Keratinocyte (primary cell): ENCODE measurements around the gene PAQR7. TPM values are rescaled to one million over a fixed set of nuclear protein-coding genes. Genes with fewer than 3 reads are reported as not detected.

Experiments used
- DNase-seq: peaks from one replicate; pipeline ENCODE4 v3.0.0-alpha.2; 2011; ENCODE audit warnings: low read depth, missing footprints, low spot score
- FAIRE-seq: peaks from 2 replicates; lab custom pipeline; 2011; peaks lifted over from hg19 to GRCh38; lab: Jason Lieb, UNC
- H2AFZ ChIP-seq: 2 replicates; pipeline ENCODE4 v1.6.0; 2012; ENCODE audit warnings: low read length, control low read depth, inconsistent platforms; ENCODE audit not compliant: control insufficient read depth
- H3K27ac ChIP-seq: 2 replicates; pipeline ENCODE4 v1.5.1; 2011; ENCODE audit warnings: low read length; ENCODE audit not compliant: control insufficient read depth, insufficient read depth
- H3K27me3 ChIP-seq: 3 replicates; pipeline ENCODE4 v1.6.0; 2011; ENCODE audit warnings: low read length; ENCODE audit not compliant: control insufficient read depth, insufficient read depth; ENCODE audit errors: extremely low read depth
- H3K36me3 ChIP-seq, 2 experiments: 2 replicates in 1 of 2; 3 replicates in 1 of 2; pipeline ENCODE4 v1.5.1; 2011; ENCODE audit warnings: low read length in 2 of 2, mild to moderate bottlenecking in 1 of 2; ENCODE audit not compliant: control insufficient read depth in 2 of 2, insufficient read depth in 2 of 2; ENCODE audit errors: extremely low read depth in 1 of 2
- H3K4me1 ChIP-seq: 3 replicates; pipeline ENCODE4 v1.5.1; 2011; ENCODE audit warnings: low read length; ENCODE audit not compliant: control insufficient read depth, insufficient read depth; ENCODE audit errors: extremely low read depth
- H3K4me2 ChIP-seq: 3 replicates; pipeline ENCODE4 v1.6.0; 2011; ENCODE audit warnings: low read depth, low read length; ENCODE audit not compliant: control insufficient read depth, insufficient read depth; ENCODE audit errors: extremely low read depth
- H3K4me3 ChIP-seq, 3 experiments: fragments of 200-600 bp in 1 of 3; sonication (generic) in 1 of 3; 2 replicates in 2 of 3; 3 replicates in 1 of 3; pipeline ENCODE4 v1.5.1; 2011 to 2016; ENCODE audit warnings: low read length in 3 of 3, mild to moderate bottlenecking in 3 of 3, control low read depth in 2 of 3, inconsistent platforms in 1 of 3, low read depth in 1 of 3, mixed read lengths in 1 of 3, mixed run types in 1 of 3, moderate library complexity in 1 of 3; ENCODE audit not compliant: control insufficient read depth in 2 of 3, insufficient read depth in 2 of 3; ENCODE audit errors: extremely low read depth in 1 of 3
- H3K79me2 ChIP-seq: 2 replicates; pipeline ENCODE4 v1.6.0; 2012; ENCODE audit warnings: low read length; ENCODE audit not compliant: control insufficient read depth, insufficient read depth
- H3K9ac ChIP-seq: 3 replicates; pipeline ENCODE4 v1.6.0; 2011; ENCODE audit warnings: low read length; ENCODE audit not compliant: control insufficient read depth, insufficient read depth; ENCODE audit errors: extremely low read depth
- H3K9me1 ChIP-seq: 3 replicates; pipeline ENCODE4 v1.6.0; 2011; ENCODE audit warnings: low read length; ENCODE audit not compliant: control insufficient read depth, insufficient read depth; ENCODE audit errors: extremely low read depth
- H3K9me3 ChIP-seq: 2 replicates; pipeline ENCODE4 v1.5.1; 2012; ENCODE audit warnings: low read depth, low read length; ENCODE audit not compliant: control insufficient read depth
- H4K20me1 ChIP-seq: 3 replicates; pipeline ENCODE4 v1.6.0; 2011; ENCODE audit warnings: low read length; ENCODE audit not compliant: control insufficient read depth, insufficient read depth; ENCODE audit errors: extremely low read depth
- EZH2 ChIP-seq: IDR thresholded peaks from one replicate; pipeline ENCODE4 v1.6.1; 2012; ENCODE audit warnings: inconsistent platforms, mild to moderate bottlenecking, low read length, moderate library complexity
- dilution Hi-C: fragments of 300-500 bp; cut with MboI; formaldehyde crosslinking; loops from one replicate; pipeline ENCODE4 v1.7.0; 2020; ENCODE audit warnings: low sequenced_read_pairs; ENCODE audit not compliant: extremely low pct_ligation_motif_present
- polyA plus RNA-seq, 5 experiments: library from polyadenylated mRNA; depleted of rRNA in 3 of 5; stranded (reverse) in 3 of 5; stranded (forward) in 1 of 5; unstranded in 1 of 5; fragments of >200 nt; gene quantifications; 1 replicate in 1 of 5; 2 replicates in 3 of 5; 3 replicates in 1 of 5; pipeline versions ENCODE4 v1.2.1 to v1.2.3, GENCODE V29; 2011 to 2012; ENCODE audit warnings: missing spikeins in 2 of 5, low read depth in 1 of 5, low replicate concordance in 1 of 5
- TF ChIP-seq, protein P1 (sequence below), 3 experiments: IDR thresholded peaks in 1 of 3; conservative IDR thresholded peaks in 1 of 3; optimal IDR thresholded peaks in 1 of 3; 2 replicates in 2 of 3; 3 replicates in 1 of 3; pipeline versions ENCODE3 to v1.5.1; 2011; ENCODE audit warnings: low read length in 3 of 3, mild to moderate bottlenecking in 3 of 3, moderate library complexity in 2 of 3, control low read depth in 1 of 3, inconsistent platforms in 1 of 3; ENCODE audit not compliant: insufficient read depth in 2 of 3; ENCODE audit errors: extremely low read depth in 1 of 3

Gene PAQR7
- polyA plus RNA-seq, 1 donor (not counting 4 experiments of a cell fraction or from before 2014, with no cell fraction given), result 14.5 TPM

GRCh38 chr1:25918615-25919014 lies 43.1 kb upstream of the PAQR7 start:
- no peak for FAIRE-seq
- Histone ChIP-seq H3K9me3 (no peaks in the 10 kb centered on the region), H3K9me1 (no peaks in the 10 kb centered on the region), H3K27ac (no peak overlapping the region), H3K27me3 (no peaks in the 10 kb centered on the region), H3K36me3 (no peaks in the 10 kb centered on the region), H4K20me1 (no peaks in the 10 kb centered on the region), H3K79me2 (no peaks in the 10 kb centered on the region), H3K4me2 (no peak overlapping the region), H3K4me3 (no peak overlapping the region), H2AFZ (no peak overlapping the region), H3K9ac (no peak overlapping the region), H3K4me1 (peaks cover 14% of the 10 kb centered on the region)
- dilution Hi-C loops, result no loop called here
- TF ChIP-seq, protein P1, sequence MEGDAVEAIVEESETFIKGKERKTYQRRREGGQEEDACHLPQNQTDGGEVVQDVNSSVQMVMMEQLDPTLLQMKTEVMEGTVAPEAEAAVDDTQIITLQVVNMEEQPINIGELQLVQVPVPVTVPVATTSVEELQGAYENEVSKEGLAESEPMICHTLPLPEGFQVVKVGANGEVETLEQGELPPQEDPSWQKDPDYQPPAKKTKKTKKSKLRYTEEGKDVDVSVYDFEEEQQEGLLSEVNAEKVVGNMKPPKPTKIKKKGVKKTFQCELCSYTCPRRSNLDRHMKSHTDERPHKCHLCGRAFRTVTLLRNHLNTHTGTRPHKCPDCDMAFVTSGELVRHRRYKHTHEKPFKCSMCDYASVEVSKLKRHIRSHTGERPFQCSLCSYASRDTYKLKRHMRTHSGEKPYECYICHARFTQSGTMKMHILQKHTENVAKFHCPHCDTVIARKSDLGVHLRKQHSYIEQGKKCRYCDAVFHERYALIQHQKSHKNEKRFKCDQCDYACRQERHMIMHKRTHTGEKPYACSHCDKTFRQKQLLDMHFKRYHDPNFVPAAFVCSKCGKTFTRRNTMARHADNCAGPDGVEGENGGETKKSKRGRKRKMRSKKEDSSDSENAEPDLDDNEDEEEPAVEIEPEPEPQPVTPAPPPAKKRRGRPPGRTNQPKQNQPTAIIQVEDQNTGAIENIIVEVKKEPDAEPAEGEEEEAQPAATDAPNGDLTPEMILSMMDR (optimal IDR thresholded peaks at IDR 0.05 in 1 of 3, IDR thresholded peaks at IDR 0.05 in 1 of 3, conservative IDR thresholded peaks at IDR 0.05 in 1 of 3; ENCODE audit: extremely low read depth in 1 of 3, insufficient read depth in 2 of 3, low read length in 3 of 3), result no peak
- TF ChIP-seq EZH2, result no peak
- DNase-seq, result no peak

DNA sequence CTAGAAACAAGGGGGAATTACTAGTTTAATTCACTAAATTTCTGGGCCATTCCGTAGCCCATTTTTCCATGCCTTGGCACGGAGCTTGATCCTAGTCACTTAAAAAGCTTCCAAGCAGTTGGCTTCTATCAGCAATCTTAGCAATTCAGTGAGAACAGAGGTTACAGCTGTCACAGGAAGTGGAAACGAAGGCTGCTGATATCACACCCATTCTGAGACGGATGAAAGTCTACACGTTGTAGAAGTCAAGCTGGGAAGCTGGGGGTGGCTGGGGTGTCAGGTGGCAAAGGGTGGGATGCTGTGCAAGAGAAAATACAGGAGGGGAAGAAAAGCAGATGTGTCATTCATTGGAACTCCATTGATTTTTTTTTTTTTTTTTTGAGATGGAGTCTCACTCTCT lies 42.5 kb upstream of the PAQR7 start:
- DNase-seq (no peak), FAIRE-seq (no peak)
- Histone ChIP-seq H3K79me2 (no peaks in the 10 kb centered on the region), H3K4me1 (peaks cover 8% of the 10 kb centered on the region), H3K9me3 (no peaks in the 10 kb centered on the region), H3K36me3 (no peaks in the 10 kb centered on the region), H2AFZ (no peak overlapping the region), H3K9me1 (no peaks in the 10 kb centered on the region), H3K27me3 (no peaks in the 10 kb centered on the region), H3K27ac (no peak overlapping the region), H3K9ac (no peak overlapping the region), H3K4me3 (no peak overlapping the region), H4K20me1 (no peaks in the 10 kb centered on the region), H3K4me2 (no peak overlapping the region)
- TF ChIP-seq EZH2, result no peak
- TF ChIP-seq, protein P1 (optimal IDR thresholded peaks at IDR 0.05 in 1 of 3, IDR thresholded peaks at IDR 0.05 in 1 of 3, conservative IDR thresholded peaks at IDR 0.05 in 1 of 3; ENCODE audit: extremely low read depth in 1 of 3, insufficient read depth in 2 of 3, low read length in 3 of 3), result no peak
- dilution Hi-C loops, result no loop called here
